HEK293 (cell line): ENCODE measurements around the gene IFNLR1.

ENCODE experiments used
- CTCF ChIA-PET: fragments of 350-600 bp; formaldehyde crosslinking; extraction: SDS; loops from one replicate; lab custom pipeline; 2021; ENCODE audit warnings: antibody characterized with exemption; lab: Yijun Ruan, JAX
- POLR2A ChIA-PET: fragments of 300-600 bp; formaldehyde crosslinking; extraction: SDS; loops from one replicate; lab custom pipeline; 2020; ENCODE audit warnings: antibody characterized with exemption, inconsistent platforms; lab: Yijun Ruan, JAX
- H3K27ac ChIP-seq: fragments of 200-500 bp; sonication (Bioruptor generic); 2 replicates; pipeline ENCODE4 v1.5.1; 2014; ENCODE audit warnings: low read depth, low read length, control low read depth, inconsistent platforms; ENCODE audit errors: extremely low read depth
- H3K36me3 ChIP-seq, 2 experiments: fragments of 200-500 bp in 1 of 2; sonication (Bioruptor generic) in 1 of 2; 1 replicate in 1 of 2; 2 replicates in 1 of 2; pipeline ENCODE4 v1.5.1; 2014 to 2017; ENCODE audit warnings: inconsistent platforms in 2 of 2, low read length in 2 of 2; ENCODE audit not compliant: control insufficient read depth in 2 of 2, insufficient read depth in 1 of 2
- H3K4me1 ChIP-seq: fragments of 200-500 bp; sonication (Bioruptor generic); 2 replicates; pipeline ENCODE4 v1.5.1; 2014; ENCODE audit warnings: mild to moderate bottlenecking, low read length, inconsistent platforms; ENCODE audit not compliant: control insufficient read depth, insufficient read depth
- H3K4me3 ChIP-seq: 2 replicates; pipeline ENCODE4 v1.5.1; 2011; ENCODE audit warnings: low read depth, mild to moderate bottlenecking, control low read depth, low read length, moderate library complexity
- H3K9me3 ChIP-seq: fragments of 200-500 bp; sonication (Bioruptor generic); 2 replicates; pipeline ENCODE4 v1.5.1; 2014; ENCODE audit warnings: low read depth, low read length, inconsistent platforms; ENCODE audit not compliant: control insufficient read depth, insufficient read depth
- GFI1B ChIP-seq: fragments of 450-650 bp; formaldehyde crosslinking; IDR thresholded peaks from 2 replicates; pipeline ENCODE4 v1.5.1; 2016; ENCODE audit warnings: missing biosample characterization, missing genetic modification characterization
- GLIS2 ChIP-seq: fragments of 450-650 bp; formaldehyde crosslinking; IDR thresholded peaks from 2 replicates; pipeline ENCODE4 v1.5.1; 2016; ENCODE audit warnings: missing biosample characterization, missing genetic modification characterization
- HOXA7 ChIP-seq: sonication (generic); formaldehyde crosslinking; IDR thresholded peaks from 2 replicates; pipeline ENCODE4 v1.8.1; 2022; ENCODE audit warnings: missing genetic modification reagents, borderline replicate concordance
- KLF10 ChIP-seq: fragments of 450-650 bp; IDR thresholded peaks from 2 replicates; pipeline ENCODE4 v1.5.1; 2018; ENCODE audit warnings: missing biosample characterization, mild to moderate bottlenecking, missing genetic modification characterization
- MEIS1 ChIP-seq: sonication (generic); formaldehyde crosslinking; IDR thresholded peaks from 2 replicates; pipeline ENCODE4 v1.8.1; 2022; ENCODE audit warnings: missing genetic modification reagents, mild to moderate bottlenecking, borderline replicate concordance
- SALL2 ChIP-seq: fragments of 450-650 bp; formaldehyde crosslinking; IDR thresholded peaks from 2 replicates; pipeline ENCODE4 v1.5.0; 2017; ENCODE audit warnings: missing biosample characterization, mild to moderate bottlenecking, missing genetic modification characterization, borderline replicate concordance
- ZEB2 ChIP-seq: fragments of 450-650 bp; formaldehyde crosslinking; IDR thresholded peaks from 2 replicates; pipeline ENCODE4 v1.5.1; 2016; ENCODE audit warnings: missing biosample characterization, missing genetic modification characterization
- ZIC2 ChIP-seq: fragments of 450-650 bp; formaldehyde crosslinking; IDR thresholded peaks from 2 replicates; pipeline ENCODE4 v1.5.1; 2016; ENCODE audit warnings: missing biosample characterization, missing genetic modification characterization
- ZNF10 ChIP-seq: fragments of 450-650 bp; formaldehyde crosslinking; IDR thresholded peaks from 2 replicates; pipeline ENCODE4 v1.5.1; 2017; ENCODE audit warnings: missing biosample characterization, missing genetic modification characterization
- ZNF223 ChIP-seq: fragments of 450-650 bp; formaldehyde crosslinking; IDR thresholded peaks from 2 replicates; pipeline ENCODE4 v1.5.1; 2016; ENCODE audit warnings: missing biosample characterization, missing genetic modification characterization
- ZNF266 ChIP-seq: fragments of 450-650 bp; formaldehyde crosslinking; IDR thresholded peaks from 2 replicates; pipeline ENCODE4 v1.5.1; 2016; ENCODE audit warnings: missing biosample characterization, missing genetic modification characterization, low read depth
- ZNF324 ChIP-seq: fragments of 450-650 bp; formaldehyde crosslinking; IDR thresholded peaks from 2 replicates; pipeline ENCODE4 v1.5.1; 2016; ENCODE audit warnings: missing biosample characterization, missing genetic modification characterization
- ZNF335 ChIP-seq: fragments of 450-650 bp; formaldehyde crosslinking; conservative IDR thresholded peaks from 2 replicates; pipeline ENCODE4 v1.5.1; 2016; ENCODE audit warnings: missing biosample characterization, missing genetic modification characterization
- ZNF391 ChIP-seq: fragments of 450-650 bp; formaldehyde crosslinking; IDR thresholded peaks from 2 replicates; pipeline ENCODE4 v1.5.1; 2016; ENCODE audit warnings: low read depth, missing biosample characterization, missing genetic modification characterization, borderline replicate concordance
- ZNF548 ChIP-seq: fragments of 450-650 bp; formaldehyde crosslinking; IDR thresholded peaks from 2 replicates; pipeline ENCODE4 v1.5.1; 2016; ENCODE audit warnings: missing biosample characterization, missing genetic modification characterization
- ZNF660 ChIP-seq: fragments of 450-650 bp; IDR thresholded peaks from 2 replicates; pipeline ENCODE4 v1.5.1; 2018; ENCODE audit warnings: missing biosample characterization, mild to moderate bottlenecking, missing genetic modification characterization
- ZNF664 ChIP-seq: fragments of 450-650 bp; formaldehyde crosslinking; IDR thresholded peaks from 2 replicates; pipeline ENCODE4 v1.5.1; 2016; ENCODE audit warnings: missing biosample characterization, missing genetic modification characterization
- ZNF777 ChIP-seq: fragments of 450-650 bp; formaldehyde crosslinking; IDR thresholded peaks from 2 replicates; pipeline ENCODE4 v1.5.1; 2017; ENCODE audit warnings: missing biosample characterization, missing genetic modification characterization, borderline replicate concordance
- ZNF830 ChIP-seq: fragments of 450-650 bp; IDR thresholded peaks from 2 replicates; pipeline ENCODE4 v1.5.0; 2018; ENCODE audit warnings: missing biosample characterization, missing genetic modification characterization, low read depth, mild to moderate bottlenecking, moderate library complexity
- TF ChIP-seq, protein P1 (sequence below): IDR thresholded peaks from 2 replicates; pipeline ENCODE4 v1.6.1; 2011; ENCODE audit warnings: mild to moderate bottlenecking, low read depth, low read length, borderline replicate concordance
- TF ChIP-seq, protein P2 (sequence below): fragments of 450-650 bp; formaldehyde crosslinking; IDR thresholded peaks from 2 replicates; pipeline ENCODE4 v1.5.1; 2016; ENCODE audit warnings: missing biosample characterization, missing genetic modification characterization
- TF ChIP-seq, protein P3 (sequence below): fragments of 450-650 bp; formaldehyde crosslinking; IDR thresholded peaks from 2 replicates; pipeline ENCODE4 v1.5.1; 2016; ENCODE audit warnings: missing biosample characterization, missing genetic modification characterization
- TF ChIP-seq, protein P4 (sequence below): fragments of 450-650 bp; formaldehyde crosslinking; IDR thresholded peaks from 2 replicates; pipeline ENCODE4 v1.5.1; 2017; ENCODE audit warnings: missing biosample characterization, missing genetic modification characterization
- TF ChIP-seq, protein P5 (sequence below): sonication (generic); formaldehyde crosslinking; IDR thresholded peaks from 2 replicates; pipeline ENCODE4 v1.8.1; 2022; ENCODE audit warnings: mild to moderate bottlenecking, moderate library complexity, missing genetic modification reagents
- TF ChIP-seq, protein P6 (sequence below): fragments of 450-650 bp; IDR thresholded peaks from 2 replicates; pipeline ENCODE4 v1.5.1; 2018; ENCODE audit warnings: missing biosample characterization, mild to moderate bottlenecking, missing genetic modification characterization
- TF ChIP-seq, protein P7 (sequence below): fragments of 450-650 bp; formaldehyde crosslinking; IDR thresholded peaks from 2 replicates; pipeline ENCODE4 v1.5.1; 2016; ENCODE audit warnings: missing biosample characterization, missing genetic modification characterization

The IFNLR1 gene

DNA sequence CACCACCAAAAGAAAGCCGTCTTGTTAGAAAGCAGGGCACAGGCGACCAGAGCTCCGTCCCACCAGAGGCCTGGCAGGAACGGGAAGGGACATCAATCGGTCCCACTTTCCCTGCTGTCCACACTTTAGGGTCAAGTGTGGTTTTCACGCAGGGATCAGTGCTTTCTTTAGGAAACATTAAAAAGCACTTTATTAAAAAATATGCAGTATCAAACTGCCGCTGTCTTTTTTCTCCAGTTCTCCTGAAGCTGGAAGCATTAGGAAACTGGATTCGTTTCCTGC lies 437 bp downstream of the IFNLR1 start (continued):
- peak; percentile 95 for TF ChIP-seq ZNF660 (tag by site-specific recombination)

DNA sequence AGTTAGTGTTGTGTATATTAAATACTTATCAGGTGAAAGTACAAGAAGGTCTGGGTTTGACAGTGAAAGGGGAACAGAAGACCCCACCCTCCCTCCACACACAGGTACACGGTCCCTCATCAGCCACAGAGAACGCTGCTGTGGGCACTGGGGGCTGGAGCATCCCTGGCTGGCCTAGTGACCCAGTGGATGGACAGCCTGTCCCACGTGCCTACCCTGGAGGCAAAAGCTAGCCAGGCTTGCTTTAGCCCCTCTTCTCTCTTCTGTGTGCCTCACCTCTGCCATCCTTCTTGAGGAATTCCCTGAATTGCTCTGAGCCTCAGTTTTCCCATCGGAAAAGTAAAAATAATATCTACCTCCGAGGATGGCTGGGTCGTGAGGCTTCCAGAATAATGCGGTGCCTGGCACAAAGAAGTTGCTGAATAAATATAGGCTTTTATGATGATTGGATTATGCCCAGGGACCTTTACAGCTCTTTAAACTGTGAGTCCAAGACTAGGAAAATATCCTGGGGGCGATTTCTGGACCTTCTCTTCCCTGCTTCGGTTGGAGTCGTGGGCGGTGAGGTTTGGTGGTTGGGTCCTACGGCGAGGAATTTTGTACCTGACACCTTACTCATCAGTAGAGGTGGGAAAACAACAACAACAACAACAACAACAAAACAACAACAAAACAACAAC lies 918 bp downstream of the IFNLR1 start:
- ChIA-PET POLR2A (interaction anchor here (0.8 kb wide), 1 partner anchor 230 kb away, joined by 3 read pairs; the partner anchor contains the start of gene NIPAL3), CTCF (interaction anchor here (0.7 to 5.7 kb wide), 5 partner anchors 13 to 378 kb away, joined by 3 to 43 read pairs (median 4); no protein-coding TSS in a partner anchor)
- TF ChIP-seq, protein P1, sequence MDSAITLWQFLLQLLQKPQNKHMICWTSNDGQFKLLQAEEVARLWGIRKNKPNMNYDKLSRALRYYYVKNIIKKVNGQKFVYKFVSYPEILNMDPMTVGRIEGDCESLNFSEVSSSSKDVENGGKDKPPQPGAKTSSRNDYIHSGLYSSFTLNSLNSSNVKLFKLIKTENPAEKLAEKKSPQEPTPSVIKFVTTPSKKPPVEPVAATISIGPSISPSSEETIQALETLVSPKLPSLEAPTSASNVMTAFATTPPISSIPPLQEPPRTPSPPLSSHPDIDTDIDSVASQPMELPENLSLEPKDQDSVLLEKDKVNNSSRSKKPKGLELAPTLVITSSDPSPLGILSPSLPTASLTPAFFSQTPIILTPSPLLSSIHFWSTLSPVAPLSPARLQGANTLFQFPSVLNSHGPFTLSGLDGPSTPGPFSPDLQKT: no peak
- TF ChIP-seq ZEB2 (tag by site-specific recombination) (peak; percentile 14; the same call in 1 of the 2 replicates), ZIC2 (tag by site-specific recombination) (no peak), ZNF391 (tag by site-specific recombination) (no peak), KLF10 (tag by site-specific recombination) (no peak), SALL2 (no peak), HOXA7 (no peak), ZNF548 (tag by site-specific recombination) (no peak), GFI1B (tag by site-specific recombination) (no peak), ZNF664 (tag by site-specific recombination) (peak; percentile 70; the same call in 1 of the 2 replicates), ZNF335 (peak; percentile 90; the same call in 1 of the 2 replicates), ZNF777 (tag by site-specific recombination) (no peak), ZNF223 (tag by site-specific recombination) (no peak), ZNF830 (no peak), ZNF324 (tag by site-specific recombination) (no peak), ZNF10 (tag by site-specific recombination) (peak; percentile 86), ZNF266 (tag by site-specific recombination) (no peak), MEIS1 (CRISPR knock-in tag) (no peak), GLIS2 (tag by site-specific recombination) (no peak)
- TF ChIP-seq, protein P2, sequence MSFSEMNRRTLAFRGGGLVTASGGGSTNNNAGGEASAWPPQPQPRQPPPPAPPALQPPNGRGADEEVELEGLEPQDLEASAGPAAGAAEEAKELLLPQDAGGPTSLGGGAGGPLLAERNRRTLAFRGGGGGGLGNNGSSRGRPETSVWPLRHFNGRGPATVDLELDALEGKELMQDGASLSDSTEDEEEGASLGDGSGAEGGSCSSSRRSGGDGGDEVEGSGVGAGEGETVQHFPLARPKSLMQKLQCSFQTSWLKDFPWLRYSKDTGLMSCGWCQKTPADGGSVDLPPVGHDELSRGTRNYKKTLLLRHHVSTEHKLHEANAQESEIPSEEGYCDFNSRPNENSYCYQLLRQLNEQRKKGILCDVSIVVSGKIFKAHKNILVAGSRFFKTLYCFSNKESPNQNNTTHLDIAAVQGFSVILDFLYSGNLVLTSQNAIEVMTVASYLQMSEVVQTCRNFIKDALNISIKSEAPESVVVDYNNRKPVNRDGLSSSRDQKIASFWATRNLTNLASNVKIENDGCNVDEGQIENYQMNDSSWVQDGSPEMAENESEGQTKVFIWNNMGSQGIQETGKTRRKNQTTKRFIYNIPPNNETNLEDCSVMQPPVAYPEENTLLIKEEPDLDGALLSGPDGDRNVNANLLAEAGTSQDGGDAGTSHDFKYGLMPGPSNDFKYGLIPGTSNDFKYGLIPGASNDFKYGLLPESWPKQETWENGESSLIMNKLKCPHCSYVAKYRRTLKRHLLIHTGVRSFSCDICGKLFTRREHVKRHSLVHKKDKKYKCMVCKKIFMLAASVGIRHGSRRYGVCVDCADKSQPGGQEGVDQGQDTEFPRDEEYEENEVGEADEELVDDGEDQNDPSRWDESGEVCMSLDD (tag by site-specific recombination): no peak
- TF ChIP-seq, protein P3, sequence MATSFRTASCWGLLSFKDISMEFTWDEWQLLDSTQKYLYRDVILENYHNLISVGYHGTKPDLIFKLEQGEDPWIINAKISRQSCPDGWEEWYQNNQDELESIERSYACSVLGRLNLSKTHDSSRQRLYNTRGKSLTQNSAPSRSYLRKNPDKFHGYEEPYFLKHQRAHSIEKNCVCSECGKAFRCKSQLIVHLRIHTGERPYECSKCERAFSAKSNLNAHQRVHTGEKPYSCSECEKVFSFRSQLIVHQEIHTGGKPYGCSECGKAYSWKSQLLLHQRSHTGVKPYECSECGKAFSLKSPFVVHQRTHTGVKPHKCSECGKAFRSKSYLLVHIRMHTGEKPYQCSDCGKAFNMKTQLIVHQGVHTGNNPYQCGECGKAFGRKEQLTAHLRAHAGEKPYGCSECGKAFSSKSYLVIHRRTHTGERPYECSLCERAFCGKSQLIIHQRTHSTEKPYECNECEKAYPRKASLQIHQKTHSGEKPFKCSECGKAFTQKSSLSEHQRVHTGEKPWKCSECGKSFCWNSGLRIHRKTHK: no peak
- TF ChIP-seq, protein P4, sequence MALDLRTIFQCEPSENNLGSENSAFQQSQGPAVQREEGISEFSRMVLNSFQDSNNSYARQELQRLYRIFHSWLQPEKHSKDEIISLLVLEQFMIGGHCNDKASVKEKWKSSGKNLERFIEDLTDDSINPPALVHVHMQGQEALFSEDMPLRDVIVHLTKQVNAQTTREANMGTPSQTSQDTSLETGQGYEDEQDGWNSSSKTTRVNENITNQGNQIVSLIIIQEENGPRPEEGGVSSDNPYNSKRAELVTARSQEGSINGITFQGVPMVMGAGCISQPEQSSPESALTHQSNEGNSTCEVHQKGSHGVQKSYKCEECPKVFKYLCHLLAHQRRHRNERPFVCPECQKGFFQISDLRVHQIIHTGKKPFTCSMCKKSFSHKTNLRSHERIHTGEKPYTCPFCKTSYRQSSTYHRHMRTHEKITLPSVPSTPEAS (tag by site-specific recombination): no peak
- TF ChIP-seq, protein P5, sequence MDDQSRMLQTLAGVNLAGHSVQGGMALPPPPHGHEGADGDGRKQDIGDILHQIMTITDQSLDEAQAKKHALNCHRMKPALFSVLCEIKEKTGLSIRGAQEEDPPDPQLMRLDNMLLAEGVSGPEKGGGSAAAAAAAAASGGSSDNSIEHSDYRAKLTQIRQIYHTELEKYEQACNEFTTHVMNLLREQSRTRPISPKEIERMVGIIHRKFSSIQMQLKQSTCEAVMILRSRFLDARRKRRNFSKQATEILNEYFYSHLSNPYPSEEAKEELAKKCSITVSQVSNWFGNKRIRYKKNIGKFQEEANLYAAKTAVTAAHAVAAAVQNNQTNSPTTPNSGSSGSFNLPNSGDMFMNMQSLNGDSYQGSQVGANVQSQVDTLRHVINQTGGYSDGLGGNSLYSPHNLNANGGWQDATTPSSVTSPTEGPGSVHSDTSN (CRISPR knock-in tag): no peak
- TF ChIP-seq, protein P6, sequence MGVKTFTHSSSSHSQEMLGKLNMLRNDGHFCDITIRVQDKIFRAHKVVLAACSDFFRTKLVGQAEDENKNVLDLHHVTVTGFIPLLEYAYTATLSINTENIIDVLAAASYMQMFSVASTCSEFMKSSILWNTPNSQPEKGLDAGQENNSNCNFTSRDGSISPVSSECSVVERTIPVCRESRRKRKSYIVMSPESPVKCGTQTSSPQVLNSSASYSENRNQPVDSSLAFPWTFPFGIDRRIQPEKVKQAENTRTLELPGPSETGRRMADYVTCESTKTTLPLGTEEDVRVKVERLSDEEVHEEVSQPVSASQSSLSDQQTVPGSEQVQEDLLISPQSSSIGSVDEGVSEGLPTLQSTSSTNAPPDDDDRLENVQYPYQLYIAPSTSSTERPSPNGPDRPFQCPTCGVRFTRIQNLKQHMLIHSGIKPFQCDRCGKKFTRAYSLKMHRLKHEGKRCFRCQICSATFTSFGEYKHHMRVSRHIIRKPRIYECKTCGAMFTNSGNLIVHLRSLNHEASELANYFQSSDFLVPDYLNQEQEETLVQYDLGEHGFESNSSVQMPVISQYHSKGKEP (tag by site-specific recombination): no peak
- TF ChIP-seq, protein P7, sequence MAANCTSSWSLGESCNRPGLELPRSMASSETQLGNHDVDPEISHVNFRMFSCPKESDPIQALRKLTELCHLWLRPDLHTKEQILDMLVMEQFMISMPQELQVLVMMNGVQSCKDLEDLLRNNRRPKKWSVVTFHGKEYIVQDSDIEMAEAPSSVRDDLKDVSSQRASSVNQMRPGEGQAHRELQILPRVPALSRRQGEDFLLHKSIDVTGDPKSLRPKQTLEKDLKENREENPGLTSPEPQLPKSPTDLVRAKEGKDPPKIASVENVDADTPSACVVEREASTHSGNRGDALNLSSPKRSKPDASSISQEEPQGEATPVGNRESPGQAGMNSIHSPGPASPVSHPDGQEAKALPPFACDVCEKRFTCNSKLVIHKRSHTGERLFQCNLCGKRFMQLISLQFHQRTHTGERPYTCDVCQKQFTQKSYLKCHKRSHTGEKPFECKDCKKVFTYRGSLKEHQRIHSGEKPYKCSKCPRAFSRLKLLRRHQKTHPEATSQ (tag by site-specific recombination): no peak

More for the DNA sequence above, 918 bp downstream of the IFNLR1 start:
- Histone ChIP-seq H3K4me1 (peaks cover 3% of the 10 kb centered on the region), H3K9me3 (no peaks in the 10 kb centered on the region), H3K4me3 (peak overlapping the region; percentile 69), H3K36me3 (peaks cover 3 to 11% of the 10 kb centered on the region in 2 experiments; a peak in 1 of 3 replicates), H3K27ac (peak overlapping the region; percentile 82)
